Activated CD4-positive, alpha-beta T cell treated with anti-CD3 and anti-CD28 coated beads, Interleukin-2, amount 50 U/mL, for 4 hours (primary cell): ENCODE data around the gene CUTC.
A peak's percentile ranks its signal among the peaks of the same experiment; 100 is the strongest.
"Not testable (repeated sequence)": the region's sequence is repeated elsewhere in the genome, so short reads cannot be mapped to it uniquely, and the experiment has no call there.

Experiments used
- DNase-seq, 2 experiments: peaks; one replicate each; pipeline ENCODE4 v3.0.0-alpha.2; 2020

The CUTC gene

DNA sequence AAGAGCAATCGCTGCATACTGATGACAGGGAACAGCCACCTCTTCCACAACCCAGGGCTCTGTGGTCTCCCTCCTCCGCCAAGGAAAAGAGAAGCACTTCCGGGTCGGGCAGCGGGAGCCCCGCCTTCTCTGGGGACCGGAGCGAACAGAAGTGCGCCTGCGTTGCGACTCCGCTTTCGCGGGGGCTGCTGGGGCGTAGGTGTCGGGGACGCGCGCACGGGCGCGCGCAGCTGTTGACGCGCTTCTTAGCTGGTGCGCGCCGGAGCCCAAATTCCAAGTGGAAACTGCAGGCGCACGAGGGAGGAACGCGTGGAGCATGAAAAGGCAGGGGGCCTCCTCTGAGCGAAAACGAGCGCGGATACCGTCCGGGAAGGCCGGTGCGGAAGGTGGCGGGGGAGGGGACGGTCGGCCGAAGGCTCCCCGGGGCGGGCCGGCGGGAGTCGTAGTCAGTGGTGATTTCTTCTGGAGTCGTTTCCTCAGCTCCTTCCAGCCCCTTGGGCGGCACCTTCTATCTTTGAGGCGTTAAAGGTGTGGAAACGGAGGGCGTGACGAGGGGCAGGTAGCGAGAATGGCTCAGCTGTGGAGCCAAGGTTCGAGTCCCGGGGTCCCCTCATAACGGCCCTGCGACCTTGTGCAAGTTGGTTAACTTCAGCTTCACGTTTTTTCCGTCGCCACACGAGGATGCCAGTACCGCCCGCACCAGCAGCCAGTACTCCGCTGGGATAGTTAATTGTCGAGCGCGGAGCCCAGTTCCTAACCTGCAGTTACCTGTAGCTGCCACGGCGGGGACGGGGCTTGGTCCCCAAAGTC is at the start of gene CUTC, which contains the start of gene COX15:
Gene CUTC (plus strand): TSS at position 202 of the 810 bp plus-strand sequence. CDS start 115 bp downstream, at position 317.
Gene COX15 (minus strand): TSS at position 95 of the 810 bp plus-strand sequence. CDS start 78 bp downstream, at position 17.
- peak; percentile 92 to 93 for DNase-seq

DNA sequence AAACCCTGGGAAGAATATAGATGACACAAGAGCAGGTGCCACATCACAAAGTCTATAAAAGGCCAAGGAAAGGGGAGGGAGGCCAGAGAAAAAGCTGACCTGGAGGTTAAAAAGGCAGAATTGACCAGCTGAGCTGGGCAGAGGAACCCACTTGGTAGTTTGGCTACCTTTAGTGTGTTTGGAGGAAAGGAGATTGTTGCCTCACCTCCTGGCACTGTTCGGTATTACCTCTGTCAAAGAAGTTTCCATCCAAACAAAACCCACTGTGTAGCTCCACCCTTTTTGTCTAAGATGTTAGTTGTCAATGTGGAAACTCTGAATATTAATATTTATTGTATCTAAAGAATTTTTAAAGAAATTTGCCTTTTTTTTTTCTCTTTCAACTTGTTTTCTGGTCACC is 49.3 kb upstream of the CUTC start:
- no peak for DNase-seq

- no peak for DNase-seq
Observed at GRCh38 chr10:99685597-99685967, 46.5 kb upstream of the CUTC start.

DNA sequence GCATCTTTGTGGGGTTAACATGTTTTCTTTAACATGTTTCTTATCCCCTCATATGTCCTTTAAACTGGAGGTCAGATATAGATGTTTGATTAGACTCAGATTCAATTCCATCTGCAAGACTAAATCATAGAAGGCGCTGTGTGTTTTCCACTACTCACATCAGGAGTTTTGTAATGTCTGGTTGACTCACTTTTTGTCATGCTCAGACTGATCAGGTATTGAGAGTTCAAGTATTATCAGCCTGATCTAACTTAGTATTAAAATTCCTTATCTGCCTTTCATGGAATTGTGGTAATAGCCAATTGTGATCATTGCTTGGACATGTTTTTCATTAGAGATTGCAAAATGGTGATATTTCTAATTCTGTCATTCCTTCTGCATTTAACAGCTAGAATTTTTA is 42.6 kb upstream of the CUTC start:
- no peak for DNase-seq

- DNase-seq = no peak
Observed at GRCh38 chr10:99693933-99694583, 38.0 kb upstream of the CUTC start.

DNA sequence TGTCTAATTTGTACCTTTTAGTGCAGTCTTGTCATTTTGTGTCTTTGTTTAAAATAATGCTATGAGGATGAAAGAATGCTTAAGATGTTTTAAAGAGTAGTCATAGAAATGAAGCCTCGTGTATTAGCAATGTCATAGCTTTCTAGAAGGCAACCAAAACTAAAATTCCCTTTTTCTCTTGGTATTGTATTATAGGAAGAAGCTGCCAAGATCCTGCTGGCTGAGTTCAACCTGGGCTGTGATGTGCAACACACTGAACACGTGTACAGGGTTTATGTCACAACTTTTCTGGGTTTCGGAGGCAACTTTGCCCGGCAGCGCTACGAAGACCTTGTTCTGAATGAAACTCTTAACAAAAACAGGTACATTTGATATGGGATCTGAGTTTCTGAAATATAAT is 36.3 kb upstream of the CUTC start:
- no peak for DNase-seq

DNA sequence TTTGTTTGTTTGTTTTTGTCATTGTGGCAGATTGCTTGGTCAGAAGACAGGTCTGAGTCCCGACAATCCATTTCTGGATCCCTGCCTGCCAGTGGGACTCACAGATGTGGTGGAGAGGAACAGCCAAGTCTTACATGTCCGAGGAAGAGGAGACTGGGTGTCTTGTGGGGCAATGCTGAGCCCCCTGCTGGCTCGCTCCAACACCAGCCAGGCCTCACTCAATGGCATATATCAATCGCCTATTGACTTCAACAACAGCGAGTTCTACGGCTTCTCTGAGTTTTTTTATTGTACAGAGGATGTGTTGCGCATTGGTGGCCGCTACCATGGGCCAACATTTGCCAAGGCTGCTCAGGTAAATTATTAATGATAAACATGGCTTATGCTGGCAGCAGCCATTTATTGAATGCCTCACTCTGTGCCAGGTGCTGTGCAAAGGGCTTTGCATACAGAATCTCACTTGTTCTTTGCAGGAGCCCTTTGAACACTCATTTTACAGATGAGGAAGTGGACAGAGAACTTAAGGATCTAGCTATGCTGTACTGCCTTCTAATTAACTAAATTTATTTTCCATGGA is 33.4 kb upstream of the CUTC start:
- DNase-seq = no peak

- DNase-seq = no peak
Observed at GRCh38 chr10:99700649-99701048, 31.4 kb upstream of the CUTC start.

- no peak for DNase-seq
Observed at GRCh38 chr10:99708428-99709012, 23.5 kb upstream of the CUTC start.

GRCh38 chr10:99709480-99710229 is 22.4 kb upstream of the CUTC start:
- no peak for DNase-seq

DNA sequence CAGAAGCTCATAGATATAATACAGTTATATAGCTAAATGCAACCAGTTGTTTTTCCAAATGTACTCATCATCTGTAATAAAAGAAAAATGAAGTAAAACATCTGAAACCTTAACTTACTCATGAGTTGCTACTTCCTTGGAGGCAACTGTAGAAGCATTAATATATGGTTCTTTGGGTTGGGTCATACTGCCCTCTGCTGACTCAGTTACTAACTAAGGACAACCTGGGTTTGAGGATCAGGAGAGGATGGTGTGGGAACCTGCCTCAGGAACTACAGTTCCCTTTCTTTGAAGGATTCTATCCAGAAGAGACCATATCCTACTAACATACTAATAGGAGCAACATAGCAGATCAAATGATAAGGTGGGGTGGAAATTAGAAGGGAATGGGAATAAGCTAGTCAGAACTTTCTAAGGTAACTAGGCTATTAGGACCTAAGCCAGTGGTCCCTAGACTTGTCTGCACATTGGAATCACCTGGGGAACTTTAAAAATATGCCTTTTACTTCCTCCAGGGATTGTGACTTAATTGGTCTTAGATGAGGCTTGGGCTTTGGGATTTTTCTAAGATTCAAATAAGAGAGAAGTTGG is 20.8 kb upstream of the CUTC start:
- no peak for DNase-seq

GRCh38 chr10:99714446-99714845 is 17.6 kb upstream of the CUTC start:
- DNase-seq = no peak

DNA sequence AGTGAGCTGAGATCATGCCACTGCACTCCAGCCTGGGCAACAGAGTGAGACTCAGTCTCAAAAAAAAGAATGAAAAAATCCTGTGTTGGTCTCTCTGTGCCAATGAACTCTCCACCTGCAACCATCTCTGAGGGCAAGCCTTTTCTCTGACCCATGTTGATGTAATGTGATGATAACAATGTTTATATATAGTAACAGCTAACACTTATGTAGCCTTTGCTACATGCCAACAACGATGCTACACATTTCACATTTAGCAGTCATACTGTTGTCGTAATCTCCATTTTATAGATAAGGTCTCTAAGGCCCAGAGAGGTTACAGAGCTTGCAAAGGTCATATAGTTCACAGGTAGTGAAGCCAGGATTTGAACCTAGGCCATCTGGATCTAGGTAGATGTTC is 11.6 kb upstream of the CUTC start:
- no peak for DNase-seq

GRCh38 chr10:99730026-99730425 is 2.0 kb upstream of the CUTC start:
- no peak for DNase-seq

GRCh38 chr10:99731306-99732032 is 565 bp upstream of the CUTC start:
- DNase-seq = no peak

GRCh38 chr10:99733366-99733765 is 1.3 kb downstream of the CUTC start:
- no peak for DNase-seq

DNA sequence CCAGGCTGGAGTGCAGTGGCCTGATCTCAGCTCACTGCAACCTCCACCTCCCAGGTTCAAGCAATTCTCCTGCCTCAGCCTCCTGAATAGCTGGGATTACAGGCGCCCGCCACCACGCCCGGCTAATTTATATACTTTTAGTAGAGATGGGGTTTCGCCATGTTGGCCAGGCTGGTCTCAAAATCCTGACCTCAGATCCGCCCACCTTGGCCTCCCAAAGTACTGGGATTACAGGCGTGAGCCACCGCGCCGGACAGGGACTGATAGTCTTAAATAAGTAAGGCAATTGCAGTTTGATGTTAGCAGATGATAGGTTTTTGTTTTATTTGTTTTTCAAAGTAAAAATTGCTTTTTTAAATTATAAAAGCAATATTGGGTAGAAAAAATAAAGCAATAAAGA is 2.1 kb downstream of the CUTC start:
- DNase-seq = not testable (repeated sequence)

GRCh38 chr10:99740260-99740659 is 8.2 kb downstream of the CUTC start:
- no peak for DNase-seq

GRCh38 chr10:99740933-99741559 is 9.0 kb downstream of the CUTC start:
- DNase-seq = no peak

DNA sequence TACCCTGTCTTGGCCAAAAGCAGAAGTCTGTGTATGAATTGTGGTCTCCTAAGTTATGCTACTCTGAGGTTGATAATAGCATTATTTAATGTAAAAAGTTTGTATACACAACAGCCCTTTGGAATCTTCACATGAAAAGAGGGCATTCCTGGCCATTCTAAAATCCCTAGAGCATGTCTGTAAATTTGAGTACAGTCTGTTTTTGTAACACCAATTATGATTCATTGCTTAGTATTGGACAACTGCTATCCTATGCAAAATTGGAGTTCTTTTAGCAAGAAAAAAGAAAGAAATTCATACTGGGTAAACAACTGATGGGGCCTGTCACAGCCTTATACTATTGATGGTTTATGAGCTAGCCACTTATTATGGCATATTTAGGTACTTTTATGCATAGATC is 10.2 kb downstream of the CUTC start:
- no peak for DNase-seq

DNA sequence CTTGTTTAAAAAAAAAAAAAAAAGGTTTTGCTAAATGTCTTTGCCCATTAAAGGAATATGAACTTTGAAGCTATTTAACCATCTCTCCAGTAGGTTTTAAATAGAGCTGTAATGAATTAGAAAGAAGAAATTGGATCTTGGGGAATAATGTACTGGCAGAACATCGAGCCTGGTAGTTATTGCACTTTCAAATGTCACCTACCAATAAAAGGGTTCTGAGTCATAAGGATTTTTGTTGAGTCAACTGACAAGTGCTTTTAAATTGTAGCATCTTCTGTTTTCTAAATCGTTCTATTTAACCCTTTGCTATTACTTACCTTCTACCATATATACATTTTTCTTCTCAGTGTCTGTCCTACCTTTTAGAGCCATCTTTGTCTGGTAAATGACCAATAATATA is 10.7 kb downstream of the CUTC start:
- DNase-seq = no peak
